Measurements from ENCODE around the gene NEGR1. TPM values are rescaled to one million over a fixed set of nuclear protein-coding genes. Genes with fewer than 3 reads are reported as not detected.

Gene NEGR1
- total and polyA plus RNA-seq, 8 donors = 1.2 to 35.4 (median 7.7) TPM

DNA sequence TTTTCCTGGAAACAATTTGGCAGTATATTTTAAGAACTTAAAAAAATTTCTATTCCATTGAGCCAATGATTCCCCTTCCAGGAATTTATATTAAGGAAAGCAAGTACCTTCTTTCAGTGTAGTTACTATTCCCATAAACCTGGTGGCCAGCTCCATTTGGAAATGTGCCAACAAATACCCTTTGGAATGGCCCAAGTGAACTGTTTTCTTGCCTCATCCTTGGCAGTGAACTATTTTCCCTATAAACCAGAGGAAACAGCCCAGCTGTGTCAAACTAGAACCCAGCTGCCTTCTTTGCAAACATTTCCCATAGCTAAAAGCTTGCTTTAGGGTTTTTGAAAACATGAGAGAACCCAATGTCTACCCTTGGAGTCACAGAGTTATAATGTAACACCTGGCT, 496.9 kb downstream of the NEGR1 start:
- intact Hi-C loops (cut with DNase I; ENCODE audit: low total_unique reads) = no loop called here
- TF ChIP-seq EP300 (IDR thresholded peaks at IDR 0.05) (no peak), POLR2AphosphoS5 (IDR thresholded peaks at IDR 0.05) (no peak), POLR2A (IDR thresholded peaks at IDR 0.05) (no peak)
- TF ChIP-seq, protein P1, sequence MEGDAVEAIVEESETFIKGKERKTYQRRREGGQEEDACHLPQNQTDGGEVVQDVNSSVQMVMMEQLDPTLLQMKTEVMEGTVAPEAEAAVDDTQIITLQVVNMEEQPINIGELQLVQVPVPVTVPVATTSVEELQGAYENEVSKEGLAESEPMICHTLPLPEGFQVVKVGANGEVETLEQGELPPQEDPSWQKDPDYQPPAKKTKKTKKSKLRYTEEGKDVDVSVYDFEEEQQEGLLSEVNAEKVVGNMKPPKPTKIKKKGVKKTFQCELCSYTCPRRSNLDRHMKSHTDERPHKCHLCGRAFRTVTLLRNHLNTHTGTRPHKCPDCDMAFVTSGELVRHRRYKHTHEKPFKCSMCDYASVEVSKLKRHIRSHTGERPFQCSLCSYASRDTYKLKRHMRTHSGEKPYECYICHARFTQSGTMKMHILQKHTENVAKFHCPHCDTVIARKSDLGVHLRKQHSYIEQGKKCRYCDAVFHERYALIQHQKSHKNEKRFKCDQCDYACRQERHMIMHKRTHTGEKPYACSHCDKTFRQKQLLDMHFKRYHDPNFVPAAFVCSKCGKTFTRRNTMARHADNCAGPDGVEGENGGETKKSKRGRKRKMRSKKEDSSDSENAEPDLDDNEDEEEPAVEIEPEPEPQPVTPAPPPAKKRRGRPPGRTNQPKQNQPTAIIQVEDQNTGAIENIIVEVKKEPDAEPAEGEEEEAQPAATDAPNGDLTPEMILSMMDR (IDR thresholded peaks at IDR 0.05) = no peak
- H3K9me3 ChIP-seq = no peaks in the 10 kb centered on the region
- no peaks in the 10 kb centered on the region for H3K27me3 ChIP-seq
- peak in 1 of 2 donors; percentile 53 for DNase-seq
- H3K27ac ChIP-seq = no peak overlapping the region
- no peak overlapping the region for H3K4me3 ChIP-seq
- H3K36me3 ChIP-seq = no peaks in the 10 kb centered on the region
- peaks cover 0 to 25% (median 5%) of the 10 kb centered on the region in 4 donors for H3K4me1 ChIP-seq

DNA sequence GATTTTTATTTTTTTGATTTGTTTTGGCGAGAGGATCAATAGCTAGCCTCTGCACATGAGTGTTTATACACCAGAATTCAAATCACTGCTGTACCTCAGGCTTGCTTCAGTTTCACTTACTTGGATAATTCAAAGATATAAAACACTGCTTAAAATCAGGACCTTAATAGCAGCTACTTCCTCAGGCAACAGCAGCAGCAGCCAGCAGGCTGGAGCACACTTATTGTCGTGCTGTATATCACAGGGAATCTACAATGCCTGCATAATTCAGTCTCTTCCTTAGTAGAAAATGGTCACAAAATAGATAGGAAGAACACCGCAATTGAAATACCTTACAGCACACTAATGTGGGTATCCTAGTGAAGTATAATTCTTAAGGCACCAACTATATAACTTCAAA, 497.3 kb downstream of the NEGR1 start:
- no peak overlapping the region for H3K4me3 ChIP-seq
- peak in 1 of 2 donors; percentile 24 for DNase-seq
- H3K27me3 ChIP-seq = no peaks in the 10 kb centered on the region
- no peaks in the 10 kb centered on the region for H3K36me3 ChIP-seq
- no peaks in the 10 kb centered on the region for H3K9me3 ChIP-seq
- TF ChIP-seq POLR2AphosphoS5 (IDR thresholded peaks at IDR 0.05) (no peak), POLR2A (IDR thresholded peaks at IDR 0.05) (no peak), EP300 (IDR thresholded peaks at IDR 0.05) (no peak)
- TF ChIP-seq, protein P1 (IDR thresholded peaks at IDR 0.05) = no peak
- peaks cover 0 to 25% (median 5%) of the 10 kb centered on the region in 4 donors for H3K4me1 ChIP-seq
- 58 to 69% (median 65%) methylated on average over 3 of the region's 3 CpGs for WGBS, 5 donors
- H3K27ac ChIP-seq = no peak overlapping the region
- intact Hi-C loops (cut with DNase I; ENCODE audit: low total_unique reads) = no loop called here

DNA sequence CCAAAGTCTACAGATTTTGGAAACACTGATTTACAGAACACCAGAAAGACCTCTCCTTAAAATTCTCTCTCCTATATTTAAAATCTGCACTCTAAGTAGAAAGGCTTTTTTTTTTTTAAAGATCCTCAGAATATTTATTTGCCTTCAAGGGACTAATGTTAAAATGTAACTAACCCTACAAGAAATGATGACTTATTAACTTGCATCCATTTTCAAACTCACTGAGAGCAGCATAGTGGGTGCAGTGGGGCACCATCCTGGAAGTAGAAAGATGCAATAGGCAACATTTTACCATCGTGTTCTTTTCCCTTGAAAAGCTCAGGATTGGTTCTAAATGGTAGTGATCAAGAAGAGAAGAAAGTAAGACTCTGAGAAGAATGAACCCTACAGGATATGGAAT, 498.1 kb downstream of the NEGR1 start:
- Histone ChIP-seq H3K9me3 (no peaks in the 10 kb centered on the region), H3K36me3 (no peaks in the 10 kb centered on the region), H3K27ac (no peak overlapping the region), H3K4me1 (peaks cover 0 to 25% (median 5%) of the 10 kb centered on the region in 4 donors), H3K27me3 (no peaks in the 10 kb centered on the region), H3K4me3 (no peak overlapping the region)
- WGBS, 5 donors = 84 to 95% (median 86%) methylated on average over 1 of the region's 1 CpG
- intact Hi-C loops (cut with DNase I; ENCODE audit: low total_unique reads) = no loop called here
- no peak for DNase-seq
- no peak for TF ChIP-seq EP300 (IDR thresholded peaks at IDR 0.05)
- no peak for TF ChIP-seq POLR2AphosphoS5 (IDR thresholded peaks at IDR 0.05)
- TF ChIP-seq, protein P1 (IDR thresholded peaks at IDR 0.05) = no peak
- no peak for TF ChIP-seq POLR2A (IDR thresholded peaks at IDR 0.05)

DNA sequence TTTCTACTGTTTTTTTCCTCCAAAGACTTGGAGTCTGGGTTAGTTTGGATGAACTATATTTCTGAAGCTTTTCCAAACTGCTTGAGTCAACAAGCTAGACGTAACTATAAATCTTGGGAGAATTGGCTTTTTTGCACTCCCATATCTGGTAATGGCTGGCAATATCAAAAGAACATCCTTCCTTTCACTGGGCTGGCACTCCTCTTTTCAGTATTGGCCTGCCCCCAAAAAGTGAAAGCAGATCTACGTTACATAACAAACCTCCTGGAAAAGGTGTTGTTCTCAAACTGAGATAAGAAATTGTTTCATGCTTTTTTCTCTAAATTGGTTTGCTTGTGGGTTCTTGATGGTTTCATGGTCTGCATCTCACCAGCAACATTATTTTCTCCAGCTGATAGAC, 499.3 kb downstream of the NEGR1 start:
- 21 to 40% (median 31%) methylated on average over 2 of the region's 2 CpGs for WGBS, 5 donors
- TF ChIP-seq, protein P1 (IDR thresholded peaks at IDR 0.05) = no peak
- TF ChIP-seq POLR2AphosphoS5 (IDR thresholded peaks at IDR 0.05) = no peak
- no peak for TF ChIP-seq POLR2A (IDR thresholded peaks at IDR 0.05)
- no peak for TF ChIP-seq EP300 (IDR thresholded peaks at IDR 0.05)
- no peak overlapping the region for H3K4me3 ChIP-seq
- DNase-seq = peak in 1 of 2 donors; percentile 18
- no peak overlapping the region for H3K27ac ChIP-seq
- H3K36me3 ChIP-seq = no peaks in the 10 kb centered on the region
- no peaks in the 10 kb centered on the region for H3K9me3 ChIP-seq
- intact Hi-C loops (cut with DNase I; ENCODE audit: low total_unique reads) = no loop called here
- H3K4me1 ChIP-seq = peaks cover 0 to 25% (median 5%) of the 10 kb centered on the region in 4 donors
- no peaks in the 10 kb centered on the region for H3K27me3 ChIP-seq

All from stomach (tissue), 9 donors.